H9 (cell line): Measurements from ENCODE around the gene CACNA2D4. TPM values are rescaled to one million over a fixed set of nuclear protein-coding genes. Genes with fewer than 3 reads are reported as not detected.

Source experiments
- DNase-seq: peaks from one replicate; pipeline ENCODE4 v3.0.0-alpha.2; 2017
- H2AFZ ChIP-seq: one replicate; pipeline ENCODE4 v1.6.1; 2013; ENCODE audit warnings: mild to moderate bottlenecking, low read length, control low read depth, moderate library complexity
- H2AK5ac ChIP-seq: 2 replicates; pipeline ENCODE4 v1.6.1; 2013; ENCODE audit warnings: low read length, control low read depth, mixed read lengths; ENCODE audit not compliant: insufficient read length
- H2BK120ac ChIP-seq: one replicate; pipeline ENCODE4 v1.6.1; 2013; ENCODE audit warnings: low read depth, mild to moderate bottlenecking, low read length, control low read depth, inconsistent platforms; ENCODE audit not compliant: poor library complexity, severe bottlenecking
- H2BK12ac ChIP-seq: 2 replicates; pipeline ENCODE4 v1.6.1; 2013; ENCODE audit warnings: low read length, control low read depth, mixed read lengths, low read depth; ENCODE audit not compliant: insufficient read length
- H2BK15ac ChIP-seq: 2 replicates; pipeline ENCODE4 v1.6.1; 2013; ENCODE audit warnings: low read depth, low read length, control low read depth
- H2BK20ac ChIP-seq: one replicate; pipeline ENCODE4 v1.6.1; 2013; ENCODE audit warnings: low read depth, mild to moderate bottlenecking, low read length, control low read depth, inconsistent platforms; ENCODE audit not compliant: poor library complexity, severe bottlenecking
- H2BK5ac ChIP-seq: 2 replicates; pipeline ENCODE4 v1.6.1; 2013; ENCODE audit warnings: low read length, control low read depth, mixed read lengths; ENCODE audit not compliant: insufficient read length
- H3K14ac ChIP-seq: 2 replicates; pipeline ENCODE4 v1.6.1; 2013; ENCODE audit warnings: low read length, control low read depth; ENCODE audit not compliant: insufficient read depth
- H3K18ac ChIP-seq: 2 replicates; pipeline ENCODE4 v1.6.1; 2013; ENCODE audit warnings: low read depth, mild to moderate bottlenecking, mixed read lengths, low read length, control low read depth; ENCODE audit not compliant: insufficient read length
- H3K23ac ChIP-seq: 2 replicates; pipeline ENCODE4 v1.6.1; 2013; ENCODE audit warnings: low read length, control low read depth, mixed read lengths, low read depth; ENCODE audit not compliant: insufficient read length
- H3K23me2 ChIP-seq: 2 replicates; pipeline ENCODE4 v1.6.1; 2013; ENCODE audit warnings: low read depth, mild to moderate bottlenecking, mixed read lengths, low read length, control low read depth; ENCODE audit not compliant: insufficient read length, poor library complexity, severe bottlenecking
- H3K27ac ChIP-seq: 2 replicates; pipeline ENCODE4 v1.5.1; 2013; ENCODE audit warnings: low read length, control low read depth, mixed read lengths, low read depth; ENCODE audit not compliant: insufficient read length
- H3K27me3 ChIP-seq: 2 replicates; pipeline ENCODE4 v1.6.1; 2013; ENCODE audit warnings: low read length, control low read depth, inconsistent platforms; ENCODE audit not compliant: insufficient read depth
- H3K4ac ChIP-seq: 2 replicates; pipeline ENCODE4 v1.6.1; 2013; ENCODE audit warnings: low read depth, mild to moderate bottlenecking, control low read depth, inconsistent platforms, low read length, moderate library complexity
- H3K4me1 ChIP-seq: 2 replicates; pipeline ENCODE4 v1.6.1; 2013; ENCODE audit warnings: low read length, control low read depth, inconsistent platforms; ENCODE audit not compliant: insufficient read depth
- H3K4me2 ChIP-seq: 2 replicates; pipeline ENCODE4 v1.6.1; 2013; ENCODE audit warnings: low read length, control low read depth, mixed read lengths; ENCODE audit not compliant: insufficient read length, insufficient read depth
- H3K56ac ChIP-seq: 2 replicates; pipeline ENCODE4 v1.6.1; 2013; ENCODE audit warnings: low read depth, mild to moderate bottlenecking, mixed read lengths, low read length, control low read depth; ENCODE audit not compliant: insufficient read length
- H3K79me1 ChIP-seq: 2 replicates; pipeline ENCODE4 v1.6.1; 2013; ENCODE audit warnings: low read depth, mild to moderate bottlenecking, moderate library complexity, low read length, control low read depth, inconsistent platforms; ENCODE audit not compliant: insufficient read depth, poor library complexity, severe bottlenecking
- H3K79me2 ChIP-seq: 2 replicates; pipeline ENCODE4 v1.6.1; 2013; ENCODE audit warnings: low read length, control low read depth, inconsistent platforms; ENCODE audit not compliant: insufficient read depth
- H3K9ac ChIP-seq: 2 replicates; pipeline ENCODE4 v1.6.1; 2013; ENCODE audit warnings: low read length, control low read depth, mixed read lengths; ENCODE audit not compliant: insufficient read length; ENCODE audit errors: extremely low read depth
- H3K9me3 ChIP-seq: one replicate; pipeline ENCODE4 v1.6.1; 2013; ENCODE audit warnings: low read depth, low read length, inconsistent platforms; ENCODE audit not compliant: control insufficient read depth
- H3T11ph ChIP-seq: one replicate; pipeline ENCODE4 v1.6.1; 2013; ENCODE audit warnings: mild to moderate bottlenecking, low read length, control low read depth, inconsistent platforms
- H4K20me1 ChIP-seq: one replicate; pipeline ENCODE4 v1.6.1; 2013; ENCODE audit not compliant: control insufficient read depth, insufficient read length, insufficient read depth
- H4K5ac ChIP-seq: 2 replicates; pipeline ENCODE4 v1.6.1; 2013; ENCODE audit warnings: low read depth, mild to moderate bottlenecking, mixed read lengths, low read length, control low read depth; ENCODE audit not compliant: insufficient read length
- H4K8ac ChIP-seq: replicated peaks from 2 replicates; pipeline ENCODE4 v1.6.1; 2013; ENCODE audit warnings: low read length, control low read depth, mixed read lengths, low read depth; ENCODE audit not compliant: insufficient read length
- H4K91ac ChIP-seq: 2 replicates; pipeline ENCODE4 v1.6.1; 2013; ENCODE audit warnings: low read depth, mild to moderate bottlenecking, moderate library complexity, mixed read lengths, low read length, control low read depth; ENCODE audit not compliant: insufficient read length
- H3K27ac Mint-ChIP-seq, 3 experiments: 2 replicates in 2 of 3; 3 replicates in 1 of 3; pipeline ENCODE4 v1.8.0; 2020 to 2021; ENCODE audit warnings: mixed read lengths in 3 of 3, mild to moderate bottlenecking in 1 of 3, moderate library complexity in 1 of 3
- H3K27me3 Mint-ChIP-seq: 2 replicates; pipeline ENCODE4 v1.8.0; 2021; ENCODE audit warnings: low read depth, mild to moderate bottlenecking, moderate library complexity, mixed read lengths
- H3K36me3 Mint-ChIP-seq, 3 experiments: 2 replicates in 2 of 3; 3 replicates in 1 of 3; pipeline ENCODE4 v1.8.0; 2020 to 2021; ENCODE audit warnings: low read depth in 3 of 3, mixed read lengths in 3 of 3; ENCODE audit not compliant: insufficient read depth in 1 of 3
- H3K4me1 Mint-ChIP-seq, 2 experiments: 2 replicates each; pipeline ENCODE4 v1.8.0; 2020; ENCODE audit warnings: mixed read lengths in 2 of 2
- H3K4me3 Mint-ChIP-seq, 2 experiments: 2 replicates in 1 of 2; 3 replicates in 1 of 2; pipeline ENCODE4 v1.8.0; 2020 to 2021; ENCODE audit warnings: mild to moderate bottlenecking in 2 of 2, mixed read lengths in 2 of 2, moderate library complexity in 1 of 2
- H3K9me3 Mint-ChIP-seq, 2 experiments: 2 replicates in 1 of 2; 3 replicates in 1 of 2; pipeline ENCODE4 v1.8.0; 2020; ENCODE audit warnings: mild to moderate bottlenecking in 2 of 2, mixed read lengths in 2 of 2, moderate library complexity in 1 of 2
- CTCF ChIP-seq: fragments of 200-600 bp; sonication (generic); conservative IDR thresholded peaks from 3 replicates; pipeline ENCODE4 v1.8.0; 2021; ENCODE audit warnings: antibody characterized with exemption, mild to moderate bottlenecking
- WGBS: extraction: QIAGEN DNeasy Blood & Tissue Kit; methylation state at CpG from one replicate; pipeline ENCODE4 v1.1.7; 2013; ENCODE audit warnings: missing lambda C conversion rate, low lambda C conversion rate, mixed read lengths; ENCODE audit not compliant: insufficient read length; ENCODE audit errors: extremely low coverage; 5-methylcytosine and 5-hydroxymethylcytosine counted together
- total RNA-seq: library from RNA; stranded (reverse); gene quantifications from 2 replicates; pipeline ENCODE4 v1.2.1, GENCODE V29; 2021

Gene CACNA2D4
- total RNA-seq, 1 experiment from 2014 or later = 0.79 TPM

GRCh38 chr12:1803736-1804135, 114.7 kb downstream of the CACNA2D4 start:
- no peak overlapping the region for H3K4ac ChIP-seq
- H3K4me1 ChIP-seq = no peaks in the 10 kb centered on the region
- no peak overlapping the region for H4K8ac ChIP-seq
- no peak overlapping the region for H2AFZ ChIP-seq
- no peak overlapping the region for H3K27ac ChIP-seq
- no peak overlapping the region for H3K18ac ChIP-seq
- DNase-seq = no peak
- no peak overlapping the region for H3K9ac ChIP-seq
- H3K4me2 ChIP-seq = no peak overlapping the region
- no peak overlapping the region; a peak in 1 of 5 replicates for H3K4me3 Mint-ChIP-seq
- no peaks in the 10 kb centered on the region for H3K23me2 ChIP-seq
- H2BK5ac ChIP-seq = no peak overlapping the region
- no peaks in the 10 kb centered on the region for H4K20me1 ChIP-seq
- H2BK15ac ChIP-seq = no peak overlapping the region
- no peak overlapping the region for H3K56ac ChIP-seq
- H4K91ac ChIP-seq = no peak overlapping the region
- no peak overlapping the region for H3T11ph ChIP-seq
- H3K9me3 ChIP-seq = no peaks in the 10 kb centered on the region
- H3K23ac ChIP-seq = no peak overlapping the region
- no peaks in the 10 kb centered on the region for H3K79me1 ChIP-seq
- no peaks in the 10 kb centered on the region for H3K79me2 ChIP-seq
- H3K27me3 ChIP-seq = 0 out of 2 replicates have a peak, but pooled peaks cover 2% of the 10 kb centered on the region
- no peaks in the 10 kb centered on the region for H3K36me3 Mint-ChIP-seq
- H3K27me3 Mint-ChIP-seq = peaks cover under 1% of the 10 kb centered on the region
- no peak overlapping the region for H2BK12ac ChIP-seq
- peaks cover 0 to 6% of the 10 kb centered on the region in 2 experiments; a peak in 2 of 4 replicates for H3K4me1 Mint-ChIP-seq
- H3K27ac Mint-ChIP-seq = no peak overlapping the region
- no peak overlapping the region for H3K14ac ChIP-seq
- TF ChIP-seq CTCF = no peak
- H2BK20ac ChIP-seq = no peak overlapping the region
- WGBS = no CpG with 5 or more reads among the region's 7 CpGs
- no peak overlapping the region for H4K5ac ChIP-seq
- H3K9me3 Mint-ChIP-seq = no peaks in the 10 kb centered on the region; a peak in 1 of 5 replicates
- no peak overlapping the region for H2AK5ac ChIP-seq
- no peak overlapping the region for H2BK120ac ChIP-seq
